OCI-LY7 (cell line): ENCODE results near the gene MYO3A. TPM values are rescaled to one million over a fixed set of nuclear protein-coding genes. Genes with fewer than 3 reads are reported as not detected.

Source experiments
- BruUV-seq: library from RNA; stranded (reverse); fragments of 400-500 nt; replicated peaks from 2 replicates; lab custom pipeline; 2021; lab: Mats Ljungman, UMichigan
- CTCF ChIA-PET: fragments of 300-600 bp; sonication (Branson Sonifier 250); formaldehyde crosslinking; loops from one replicate; lab custom pipeline; 2022; ENCODE audit warnings: antibody characterized with exemption; ENCODE audit not compliant: unreplicated experiment; lab: Charles Lee
- POLR2A ChIA-PET: fragments of 300-600 bp; sonication (Branson Sonifier 250); formaldehyde crosslinking; loops from one replicate; lab custom pipeline; 2022; ENCODE audit warnings: antibody characterized with exemption; lab: Charles Lee
- DNase-seq: peaks from one replicate; pipeline ENCODE4 v3.0.0-alpha.2; 2015; ENCODE audit warnings: low spot score
- H2AFZ ChIP-seq: fragments of 200-600 bp; sonication (generic), shearing (Covaris generic); 2 replicates; pipeline ENCODE4 v1.6.1; 2014; ENCODE audit warnings: mild to moderate bottlenecking, antibody characterized with exemption, low read length, moderate library complexity
- H3K27ac ChIP-seq: fragments of 200-600 bp; sonication (generic); 2 replicates; pipeline ENCODE4 v1.5.1; 2014; ENCODE audit warnings: mixed run types, low read depth, mild to moderate bottlenecking, moderate library complexity, low read length, inconsistent platforms; ENCODE audit not compliant: poor library complexity, severe bottlenecking
- H3K36me3 ChIP-seq: fragments of 200-600 bp; sonication (generic); 2 replicates; pipeline ENCODE4 v1.6.1; 2014; ENCODE audit warnings: mild to moderate bottlenecking, antibody characterized with exemption, low read length, moderate library complexity, mixed read lengths; ENCODE audit not compliant: insufficient read depth
- H3K4me1 ChIP-seq: fragments of 200-600 bp; sonication (generic); 2 replicates; pipeline ENCODE4 v1.5.1; 2014; ENCODE audit warnings: mild to moderate bottlenecking, low read length; ENCODE audit not compliant: insufficient read depth, poor library complexity, severe bottlenecking
- H3K4me2 ChIP-seq: fragments of 200-600 bp; sonication (generic); 2 replicates; pipeline ENCODE4 v1.6.1; 2014; ENCODE audit warnings: mild to moderate bottlenecking, low read length
- H3K4me3 ChIP-seq: fragments of 200-600 bp; sonication (generic); 2 replicates; pipeline ENCODE4 v1.5.1; 2014; ENCODE audit warnings: mild to moderate bottlenecking, low read depth, low read length; ENCODE audit not compliant: poor library complexity, severe bottlenecking
- H3K79me2 ChIP-seq: fragments of 200-600 bp; sonication (generic); 2 replicates; pipeline ENCODE4 v1.6.1; 2016; ENCODE audit warnings: low read depth, mild to moderate bottlenecking, low read length, moderate library complexity, mixed read lengths; ENCODE audit not compliant: insufficient read depth
- H3K9me2 ChIP-seq: fragments of 200-600 bp; sonication (generic); 2 replicates; pipeline ENCODE4 v1.6.1; 2016; ENCODE audit warnings: mild to moderate bottlenecking, low read length, mixed read lengths; ENCODE audit not compliant: insufficient read depth
- H3K9me3 ChIP-seq: fragments of 200-600 bp; sonication (generic); 2 replicates; pipeline ENCODE4 v1.6.1; 2014; ENCODE audit warnings: mild to moderate bottlenecking, mixed run types, low read length, mixed read lengths
- H4K20me1 ChIP-seq: fragments of 200-600 bp; sonication (generic); 2 replicates; pipeline ENCODE4 v1.6.1; 2014; ENCODE audit warnings: mild to moderate bottlenecking, antibody characterized with exemption, low read length, moderate library complexity, mixed read lengths; ENCODE audit not compliant: insufficient read depth
- EZH2phosphoT487 ChIP-seq: fragments of 200-600 bp; sonication (generic); IDR thresholded peaks from 2 replicates; pipeline ENCODE4 v1.6.1; 2018; ENCODE audit warnings: low read depth, borderline replicate concordance, mild to moderate bottlenecking, mixed run types, antibody characterized with exemption, low read length, moderate library complexity, mixed read lengths
- intact Hi-C: fragments of 100-400 bp; cut with micrococcal nuclease; formaldehyde crosslinking; loops from one replicate; pipeline ENCODE4 v1.10.0; 2022; ENCODE audit not compliant: unreplicated experiment
- total RNA-seq, 2 experiments: library from RNA; depleted of rRNA in 1 of 2; stranded (reverse); fragments of >200 nt in 1 of 2; shearing (Covaris generic) in 1 of 2; gene quantifications; 2 replicates each; pipeline ENCODE4 v1.2.3, GENCODE V29; 2014 to 2022
- TF ChIP-seq, protein P1 (sequence below): fragments of 200-600 bp; sonication (generic); conservative IDR thresholded peaks from 2 replicates; pipeline ENCODE4 v1.5.1; 2014; ENCODE audit warnings: mild to moderate bottlenecking, antibody characterized with exemption, low read length, moderate library complexity, mixed read lengths

MYO3A gene
- total RNA-seq, 2 experiments from 2014 or later, result not detected

DNA sequence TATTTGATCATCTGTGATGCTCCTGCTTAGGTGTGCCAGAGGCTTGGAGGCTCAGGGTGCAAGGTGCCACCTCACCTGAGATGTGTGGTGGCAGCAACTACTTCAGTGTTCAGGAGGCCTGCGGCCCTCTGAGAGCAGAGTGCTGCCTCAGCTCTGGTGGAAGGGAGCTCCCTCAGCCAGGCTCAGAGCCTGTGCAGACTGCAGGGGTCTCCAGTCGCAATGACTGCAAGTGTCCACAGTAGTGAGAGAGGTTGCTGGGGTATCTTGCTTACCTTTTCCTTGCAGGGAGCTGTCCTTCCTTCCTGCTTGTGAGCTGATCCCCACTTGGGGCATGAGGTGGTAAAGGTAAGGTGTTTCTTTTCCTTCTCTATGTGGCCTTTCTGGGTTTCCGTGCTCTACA is 151.5 kb downstream of the MYO3A start:
- Histone ChIP-seq H4K20me1 (no peaks in the 10 kb centered on the region), H3K36me3 (no peaks in the 10 kb centered on the region), H3K4me1 (no peaks in the 10 kb centered on the region), H3K27ac (no peak overlapping the region), H3K79me2 (no peaks in the 10 kb centered on the region), H3K9me3 (no peaks in the 10 kb centered on the region), H3K4me3 (no peak overlapping the region), H3K4me2 (no peak overlapping the region), H3K9me2 (no peaks in the 10 kb centered on the region), H2AFZ (no peak overlapping the region)
- CTCF ChIA-PET, result no interaction called here
- POLR2A ChIA-PET, result interaction anchor here (0.6 kb wide), 1 partner anchor 184 kb away, joined by 3 read pairs; no protein-coding TSS in a partner anchor
- no TSS peak for BruUV-seq
- intact Hi-C loops, result no loop called here
- no peak for DNase-seq
- no peak for TF ChIP-seq EZH2phosphoT487
- TF ChIP-seq, protein P1, sequence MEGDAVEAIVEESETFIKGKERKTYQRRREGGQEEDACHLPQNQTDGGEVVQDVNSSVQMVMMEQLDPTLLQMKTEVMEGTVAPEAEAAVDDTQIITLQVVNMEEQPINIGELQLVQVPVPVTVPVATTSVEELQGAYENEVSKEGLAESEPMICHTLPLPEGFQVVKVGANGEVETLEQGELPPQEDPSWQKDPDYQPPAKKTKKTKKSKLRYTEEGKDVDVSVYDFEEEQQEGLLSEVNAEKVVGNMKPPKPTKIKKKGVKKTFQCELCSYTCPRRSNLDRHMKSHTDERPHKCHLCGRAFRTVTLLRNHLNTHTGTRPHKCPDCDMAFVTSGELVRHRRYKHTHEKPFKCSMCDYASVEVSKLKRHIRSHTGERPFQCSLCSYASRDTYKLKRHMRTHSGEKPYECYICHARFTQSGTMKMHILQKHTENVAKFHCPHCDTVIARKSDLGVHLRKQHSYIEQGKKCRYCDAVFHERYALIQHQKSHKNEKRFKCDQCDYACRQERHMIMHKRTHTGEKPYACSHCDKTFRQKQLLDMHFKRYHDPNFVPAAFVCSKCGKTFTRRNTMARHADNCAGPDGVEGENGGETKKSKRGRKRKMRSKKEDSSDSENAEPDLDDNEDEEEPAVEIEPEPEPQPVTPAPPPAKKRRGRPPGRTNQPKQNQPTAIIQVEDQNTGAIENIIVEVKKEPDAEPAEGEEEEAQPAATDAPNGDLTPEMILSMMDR, result no peak

DNA sequence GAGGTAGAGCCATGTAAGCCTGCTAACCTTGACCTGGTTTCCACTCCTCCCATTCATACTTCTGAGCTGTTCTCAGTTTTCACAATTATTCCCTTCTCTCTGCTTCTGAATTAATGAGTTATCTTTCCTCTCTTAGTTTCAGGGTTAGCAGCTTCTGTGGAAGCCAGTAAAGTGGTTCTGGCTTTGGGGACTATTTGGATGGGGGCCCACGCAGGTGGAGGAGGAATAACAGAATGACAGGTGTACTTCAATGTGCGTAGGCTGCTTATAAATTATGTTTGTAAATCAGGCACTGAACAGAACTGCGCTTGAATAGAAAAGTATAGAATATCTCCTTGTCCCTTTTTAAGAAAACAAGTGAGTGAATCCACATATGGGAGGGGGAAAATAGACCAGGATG is 153.6 kb downstream of the MYO3A start:
- H3K79me2 ChIP-seq, result no peaks in the 10 kb centered on the region
- no peaks in the 10 kb centered on the region for H3K36me3 ChIP-seq
- no peak overlapping the region for H3K4me2 ChIP-seq
- TF ChIP-seq EZH2phosphoT487, result no peak
- no TSS peak for BruUV-seq
- H3K27ac ChIP-seq, result no peak overlapping the region
- no peaks in the 10 kb centered on the region for H3K9me2 ChIP-seq
- no peaks in the 10 kb centered on the region for H3K9me3 ChIP-seq
- no peaks in the 10 kb centered on the region for H3K4me1 ChIP-seq
- no peak for DNase-seq
- H2AFZ ChIP-seq, result no peak overlapping the region
- H3K4me3 ChIP-seq, result no peak overlapping the region
- ChIA-PET POLR2A (interaction anchor here (0.7 kb wide), 1 partner anchor 145 kb away, joined by 3 read pairs; no protein-coding TSS in a partner anchor), CTCF (no interaction called here)
- no peaks in the 10 kb centered on the region for H4K20me1 ChIP-seq
- intact Hi-C loops, result no loop called here

DNA sequence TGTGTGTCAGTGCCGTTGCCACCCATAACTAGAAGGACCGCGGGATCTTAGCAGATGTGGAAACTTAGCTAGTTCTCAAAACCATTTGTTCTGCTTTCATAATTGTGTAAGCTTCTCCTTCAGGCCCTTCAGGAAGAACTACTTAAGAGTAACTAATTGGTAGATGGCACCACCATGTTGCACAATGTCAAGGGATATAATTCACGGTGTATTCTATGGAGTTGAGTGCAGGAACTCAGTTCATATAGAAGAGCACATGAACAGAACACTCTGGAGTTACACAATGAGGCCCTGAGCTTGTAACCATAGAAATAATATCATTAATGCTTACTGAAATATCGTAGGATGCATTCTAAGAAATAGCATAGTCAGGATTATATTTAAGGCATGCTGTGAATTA is 156.0 kb downstream of the MYO3A start:
- no peaks in the 10 kb centered on the region for H3K36me3 ChIP-seq
- H2AFZ ChIP-seq, result no peak overlapping the region
- no peaks in the 10 kb centered on the region for H4K20me1 ChIP-seq
- H3K79me2 ChIP-seq, result no peaks in the 10 kb centered on the region
- H3K9me3 ChIP-seq, result no peaks in the 10 kb centered on the region
- no peak overlapping the region for H3K27ac ChIP-seq
- H3K4me3 ChIP-seq, result no peak overlapping the region
- DNase-seq, result no peak
- no TSS peak for BruUV-seq
- H3K4me1 ChIP-seq, result no peaks in the 10 kb centered on the region
- ChIA-PET POLR2A (interaction anchor here (1.1 to 1.4 kb wide), 2 partner anchors 10 to 12 kb away, joined by 3 to 5 read pairs; no protein-coding TSS in a partner anchor), CTCF (no interaction called here)
- intact Hi-C loops, result no loop called here
- TF ChIP-seq, protein P1, result no peak
- TF ChIP-seq EZH2phosphoT487, result no peak
- no peak overlapping the region for H3K4me2 ChIP-seq
- no peaks in the 10 kb centered on the region for H3K9me2 ChIP-seq
